Measurements from ENCODE around the gene METRN.

Gene METRN

DNA sequence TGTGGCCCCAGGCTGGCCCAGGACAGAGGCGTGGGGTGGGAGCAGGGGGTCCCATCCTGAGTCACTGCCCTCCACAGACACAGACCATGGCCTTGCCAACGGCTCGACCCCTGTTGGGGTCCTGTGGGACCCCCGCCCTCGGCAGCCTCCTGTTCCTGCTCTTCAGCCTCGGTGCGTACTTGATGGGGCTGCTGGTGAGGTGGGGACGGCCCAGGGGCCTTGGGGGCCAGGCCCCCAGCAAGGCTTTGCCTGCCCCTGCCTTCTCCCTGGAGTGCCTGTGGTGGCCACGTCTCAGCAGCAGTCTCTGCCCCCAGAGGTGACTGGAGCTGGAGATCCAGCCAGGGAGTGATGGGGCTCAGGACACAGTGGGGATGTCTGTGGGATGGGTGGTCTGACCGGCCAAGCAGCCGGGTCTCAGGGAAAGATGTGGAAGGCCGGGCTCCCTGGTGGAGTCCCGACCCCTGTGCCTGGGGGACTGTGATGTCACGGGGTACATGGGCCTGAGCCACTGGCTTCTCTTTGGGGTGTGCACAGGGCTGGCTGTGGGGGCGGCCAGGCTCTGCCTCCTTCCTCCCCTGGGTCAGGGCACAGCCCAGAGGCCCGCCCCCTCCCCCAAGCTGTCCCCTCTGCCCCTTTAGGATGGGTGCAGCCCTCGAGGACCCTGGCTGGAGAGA is 47.8 kb downstream of the METRN start:
- no peak for DNase-seq

DNA sequence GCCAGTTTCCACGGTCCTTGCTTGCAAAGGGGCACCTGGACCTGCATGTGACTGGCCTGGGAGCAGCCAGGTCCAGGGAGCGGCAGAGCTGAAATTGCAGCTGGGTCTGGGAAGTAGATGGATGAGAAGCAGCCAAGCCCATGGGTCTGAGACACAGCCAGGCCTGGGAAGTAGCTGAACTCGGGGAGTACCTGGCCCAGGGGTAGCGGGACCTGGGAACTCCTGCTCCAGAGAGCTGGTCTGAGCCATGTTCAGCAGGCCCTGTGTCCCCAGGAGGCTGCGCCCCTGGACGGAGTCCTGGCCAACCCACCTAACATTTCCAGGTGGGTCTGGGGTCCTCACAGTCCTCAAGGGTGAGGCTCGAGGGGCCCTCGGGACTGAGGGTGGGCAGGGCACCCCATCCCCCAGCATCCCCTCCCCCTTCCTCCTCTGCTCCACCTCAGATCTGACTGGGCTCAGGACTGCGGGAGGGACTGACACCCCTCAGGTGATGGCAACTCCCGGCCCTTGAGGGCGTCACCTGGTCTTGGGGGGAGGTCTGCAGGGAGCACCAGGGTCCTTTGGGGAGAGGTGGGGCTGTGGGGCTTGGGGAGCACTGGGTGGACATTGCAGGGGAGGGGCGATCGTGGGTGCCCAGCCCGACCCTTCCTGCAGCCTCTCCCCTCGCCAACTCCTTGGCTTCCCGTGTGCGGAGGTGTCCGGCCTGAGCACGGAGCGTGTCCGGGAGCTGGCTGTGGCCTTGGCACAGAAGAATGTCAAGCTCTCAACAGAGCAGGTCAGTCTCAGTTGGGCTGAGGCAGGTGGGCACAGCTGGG is 48.7 kb downstream of the METRN start:
- no peak for DNase-seq

DNA sequence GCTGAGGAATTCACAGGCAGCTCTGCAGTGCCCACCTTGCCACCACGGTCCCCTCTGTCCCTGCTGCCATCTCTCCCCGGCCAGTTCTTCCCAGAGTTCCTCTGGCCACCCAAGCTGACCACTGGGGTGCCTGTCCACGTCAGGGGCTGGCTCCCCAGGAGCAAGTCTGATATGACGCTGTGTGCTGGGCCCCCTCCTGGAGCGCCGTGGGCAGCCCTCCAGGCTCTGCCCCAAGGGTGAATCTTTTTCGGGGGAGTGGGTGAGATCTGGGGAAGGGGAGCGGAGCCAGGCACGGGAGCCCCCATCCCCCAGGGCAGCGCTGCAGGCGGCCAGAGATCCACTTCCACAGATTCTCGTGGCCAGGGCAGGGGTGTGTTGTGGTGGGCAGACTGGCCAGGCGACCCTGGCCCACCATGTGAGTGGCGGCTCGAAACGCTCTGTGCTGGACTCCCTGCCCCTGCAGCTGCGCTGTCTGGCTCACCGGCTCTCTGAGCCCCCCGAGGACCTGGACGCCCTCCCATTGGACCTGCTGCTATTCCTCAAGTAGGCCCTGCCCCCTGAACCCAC is 49.3 kb downstream of the METRN start:
- DNase-seq = no peak

DNA sequence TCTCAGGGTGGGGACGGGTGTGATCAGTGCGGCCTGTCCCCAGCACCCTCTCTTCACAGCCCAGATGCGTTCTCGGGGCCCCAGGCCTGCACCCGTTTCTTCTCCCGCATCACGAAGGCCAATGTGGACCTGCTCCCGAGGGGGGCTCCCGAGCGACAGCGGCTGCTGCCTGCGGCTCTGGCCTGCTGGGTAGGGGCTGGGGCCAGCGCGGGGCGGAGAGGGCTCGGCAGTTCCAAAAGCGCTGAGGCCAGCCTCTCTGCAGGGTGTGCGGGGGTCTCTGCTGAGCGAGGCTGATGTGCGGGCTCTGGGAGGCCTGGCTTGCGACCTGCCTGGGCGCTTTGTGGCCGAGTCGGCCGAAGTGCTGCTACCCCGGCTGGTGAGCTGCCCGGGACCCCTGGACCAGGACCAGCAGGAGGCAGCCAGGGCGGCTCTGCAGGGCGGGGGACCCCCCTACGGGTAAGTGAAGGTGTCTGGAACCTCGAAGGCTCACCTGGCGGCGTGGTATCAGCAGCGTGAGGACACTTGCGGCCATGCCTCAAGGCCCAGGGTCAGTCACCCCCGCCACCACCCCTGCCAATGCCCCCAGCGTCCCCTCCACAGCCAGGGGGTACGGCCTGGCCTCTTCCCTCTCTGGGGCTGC is 50.0 kb downstream of the METRN start:
- no peak for DNase-seq

DNA sequence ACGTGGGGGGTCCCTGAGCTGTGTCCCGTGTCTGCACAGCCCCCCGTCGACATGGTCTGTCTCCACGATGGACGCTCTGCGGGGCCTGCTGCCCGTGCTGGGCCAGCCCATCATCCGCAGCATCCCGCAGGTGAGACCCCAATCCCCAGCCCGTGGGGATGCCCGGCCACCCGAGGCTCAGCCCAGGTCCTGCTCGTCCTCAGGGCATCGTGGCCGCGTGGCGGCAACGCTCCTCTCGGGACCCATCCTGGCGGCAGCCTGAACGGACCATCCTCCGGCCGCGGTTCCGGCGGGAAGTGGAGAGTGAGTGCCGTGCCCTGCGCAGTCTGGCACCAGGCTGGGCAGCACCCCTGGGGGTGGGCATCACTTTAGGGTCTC is 50.6 kb downstream of the METRN start:
- DNase-seq = no peak

DNA sequence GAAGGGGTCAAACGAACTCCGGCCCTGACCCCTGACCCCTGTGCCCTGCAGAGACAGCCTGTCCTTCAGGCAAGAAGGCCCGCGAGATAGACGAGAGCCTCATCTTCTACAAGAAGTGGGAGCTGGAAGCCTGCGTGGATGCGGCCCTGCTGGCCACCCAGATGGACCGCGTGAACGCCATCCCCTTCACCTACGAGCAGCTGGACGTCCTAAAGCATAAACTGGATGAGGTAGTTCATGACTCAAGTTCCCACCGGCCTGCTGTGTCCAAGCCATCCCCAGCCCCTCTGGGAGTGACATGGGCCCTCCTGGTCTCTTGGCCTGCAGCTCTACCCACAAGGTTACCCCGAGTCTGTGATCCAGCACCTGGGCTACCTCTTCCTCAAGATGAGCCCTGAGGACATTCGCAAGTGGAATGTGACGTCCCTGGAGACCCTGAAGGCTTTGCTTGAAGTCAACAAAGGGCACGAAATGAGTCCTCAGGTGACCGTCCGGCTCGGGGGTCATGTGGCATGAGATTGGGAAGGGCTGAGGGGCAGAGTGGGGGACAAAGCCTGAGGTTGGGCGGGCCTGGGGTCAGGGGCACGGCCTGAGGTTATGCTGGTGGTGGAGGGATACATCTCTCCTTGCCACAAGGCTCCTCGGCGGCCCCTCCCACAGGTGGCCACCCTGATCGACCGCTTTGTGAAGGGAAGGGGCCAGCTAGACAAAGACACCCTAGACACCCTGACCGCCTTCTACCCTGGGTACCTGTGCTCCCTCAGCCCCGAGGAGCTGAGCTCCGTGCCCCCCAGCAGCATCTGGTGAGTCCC is 51.3 kb downstream of the METRN start:
- no peak for DNase-seq

DNA sequence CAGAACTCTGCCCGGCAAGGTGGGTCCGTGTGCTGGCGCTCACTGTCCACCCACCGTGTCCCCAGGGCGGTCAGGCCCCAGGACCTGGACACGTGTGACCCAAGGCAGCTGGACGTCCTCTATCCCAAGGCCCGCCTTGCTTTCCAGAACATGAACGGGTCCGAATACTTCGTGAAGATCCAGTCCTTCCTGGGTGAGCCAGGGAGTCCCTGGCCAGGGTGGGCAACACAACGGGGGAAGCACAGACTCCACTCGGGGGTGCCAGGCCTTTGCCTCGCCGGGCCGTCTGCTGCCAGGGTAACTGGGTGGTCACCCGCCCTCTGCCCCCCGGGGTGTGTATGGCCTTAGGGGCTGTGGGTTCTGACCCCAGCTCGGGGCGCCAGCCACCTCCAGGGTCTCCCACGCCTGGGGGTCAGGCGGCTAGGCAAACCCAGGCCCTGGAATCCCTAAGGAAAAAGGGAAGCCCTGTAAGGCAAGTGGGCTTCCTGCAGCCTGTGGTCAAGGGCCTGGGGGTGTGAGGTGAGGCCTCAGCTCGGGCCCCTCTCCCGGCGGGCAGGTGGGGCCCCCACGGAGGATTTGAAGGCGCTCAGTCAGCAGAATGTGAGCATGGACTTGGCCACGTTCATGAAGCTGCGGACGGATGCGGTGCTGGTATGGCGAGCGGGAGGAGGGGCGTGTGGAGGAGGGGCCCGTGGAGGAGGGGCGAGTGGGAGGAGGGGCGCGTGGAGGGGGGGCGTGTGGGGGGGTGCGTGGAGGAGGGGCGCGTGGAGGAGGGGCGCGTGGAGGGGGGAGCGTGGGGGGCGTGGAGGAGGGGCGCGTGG is 52.1 kb downstream of the METRN start:
- no peak for DNase-seq

DNA sequence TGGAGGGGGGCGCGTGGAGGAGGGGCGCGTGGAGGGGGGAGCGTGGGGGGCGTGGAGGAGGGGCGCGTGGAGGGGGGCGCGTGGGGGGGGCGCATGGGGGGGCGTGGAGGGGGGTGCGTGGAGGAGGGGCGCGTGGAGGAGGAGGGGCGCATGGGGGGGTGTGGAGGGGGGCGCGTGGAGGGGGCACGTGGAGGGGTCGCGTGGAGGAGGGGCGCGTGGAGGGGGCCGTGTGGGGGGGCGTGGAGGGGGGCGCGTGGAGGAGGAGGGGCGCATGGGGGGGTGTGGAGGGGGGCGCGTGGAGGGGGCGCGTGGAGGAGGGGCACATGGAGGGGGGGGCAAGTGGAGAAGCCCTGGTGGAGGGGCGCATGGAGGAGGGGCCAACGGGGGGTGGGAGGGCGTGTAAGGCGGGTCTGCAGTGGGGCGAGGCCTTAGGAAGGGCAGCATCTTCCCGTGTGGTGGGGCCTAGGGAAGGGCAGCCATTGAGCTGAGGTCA is 52.9 kb downstream of the METRN start:
- no peak for DNase-seq

DNA sequence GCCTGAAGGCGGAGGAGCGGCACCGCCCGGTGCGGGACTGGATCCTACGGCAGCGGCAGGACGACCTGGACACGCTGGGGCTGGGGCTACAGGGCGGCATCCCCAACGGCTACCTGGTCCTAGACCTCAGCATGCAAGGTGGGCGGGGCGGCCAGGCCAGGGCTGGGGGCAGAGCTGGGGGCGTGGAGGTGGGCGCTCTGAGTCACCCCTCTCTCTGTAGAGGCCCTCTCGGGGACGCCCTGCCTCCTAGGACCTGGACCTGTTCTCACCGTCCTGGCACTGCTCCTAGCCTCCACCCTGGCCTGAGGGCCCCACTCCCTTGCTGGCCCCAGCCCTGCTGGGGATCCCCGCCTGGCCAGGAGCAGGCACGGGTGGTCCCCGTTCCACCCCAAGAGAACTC is 53.5 kb downstream of the METRN start:
- no peak for DNase-seq

All from NCI-H2081 treated with DMSO at 0.1 percent for 48 hours (cell line).